Aorta (tissue), 5 donors: ENCODE measurements around the gene CHN2. TPM values are rescaled to one million over a fixed set of nuclear protein-coding genes. Genes with fewer than 3 reads are reported as not detected.

Source experiments
- ATAC-seq: fragments of 200-7000 bp; cut with Tn5 transposase; one replicate; pipeline ENCODE4 v1.9.1; 2022; ENCODE audit warnings: moderate library complexity; ENCODE audit not compliant: low FRiP score
- DNase-seq, 2 donors: peaks; one replicate each; pipeline ENCODE4 v3.0.0-alpha.2; 2020
- H3K27ac ChIP-seq, 2 donors: one replicate each; pipeline ENCODE4 v1.5.1; 2013; ENCODE audit warnings: low read length in 2 of 2, mild to moderate bottlenecking in 2 of 2, moderate library complexity in 2 of 2, control low read depth in 1 of 2, inconsistent platforms in 1 of 2, low read depth in 1 of 2
- H3K27me3 ChIP-seq, 2 donors: one replicate each; pipeline ENCODE4 v1.6.1; 2013; ENCODE audit warnings: control low read depth in 1 of 2, low read length in 1 of 2, mild to moderate bottlenecking in 1 of 2, moderate library complexity in 1 of 2; ENCODE audit not compliant: insufficient read depth in 2 of 2, control insufficient read depth in 1 of 2
- H3K36me3 ChIP-seq, 2 donors: one replicate each; pipeline ENCODE4 v1.6.1; 2013; ENCODE audit warnings: control low read depth in 1 of 2, low read length in 1 of 2, mild to moderate bottlenecking in 1 of 2; ENCODE audit not compliant: insufficient read depth in 2 of 2, control insufficient read depth in 1 of 2
- H3K4me1 ChIP-seq, 2 donors: one replicate each; pipeline ENCODE4 v1.6.1; 2013; ENCODE audit warnings: low read length in 2 of 2, control low read depth in 1 of 2, mild to moderate bottlenecking in 1 of 2, moderate library complexity in 1 of 2; ENCODE audit not compliant: insufficient read depth in 2 of 2, control insufficient read depth in 1 of 2
- H3K4me3 ChIP-seq, 2 donors: one replicate each; pipeline ENCODE4 v1.5.1; 2013; ENCODE audit warnings: low read length in 2 of 2, control low read depth in 1 of 2, mild to moderate bottlenecking in 1 of 2
- H3K9me3 ChIP-seq: one replicate; pipeline ENCODE4 v1.6.1; 2013; ENCODE audit warnings: mild to moderate bottlenecking, low read length; ENCODE audit not compliant: control insufficient read depth
- WGBS, 2 donors: extraction: QIAGEN DNeasy Blood & Tissue Kit; methylation state at CpG; one replicate each; pipeline ENCODE4 v1.1.7; 2013; 5-methylcytosine and 5-hydroxymethylcytosine counted together
- intact Hi-C, 2 donors: fragments of 100-400 bp; cut with DNase I; formaldehyde crosslinking; loops; one replicate each; pipeline versions ENCODE4 v1.14.2 to v1.15.0; 2022
- polyA plus RNA-seq, 2 donors: library from polyadenylated mRNA; stranded (reverse); fragments of 200-250 nt; gene quantifications; one replicate each; pipeline ENCODE4 v1.2.3, GENCODE V29; 2013
- total RNA-seq, 2 donors: library from RNA; stranded (reverse); fragmentation: NEBNext Ultra II Directional; extraction: Animal tissue kit (Norgen Biotek cat#: 25700); gene quantifications; one replicate each; pipeline ENCODE4 v1.2.1, GENCODE V29; 2021
- donor health status: healthy with polysubstance abuse.
- donor health status: Bipolar disorder and iron deficiency.
- donor health status: DM: no; HTN: no; CAD: no.
- donor health status: DM: no; HTN: no; CAD: no.
- donor health status: DM: yes; HTN: yes; CAD: no.

The CHN2 gene
- total and polyA plus RNA-seq, 4 donors, result 0.61 to 23.2 (median 14.8) TPM

DNA sequence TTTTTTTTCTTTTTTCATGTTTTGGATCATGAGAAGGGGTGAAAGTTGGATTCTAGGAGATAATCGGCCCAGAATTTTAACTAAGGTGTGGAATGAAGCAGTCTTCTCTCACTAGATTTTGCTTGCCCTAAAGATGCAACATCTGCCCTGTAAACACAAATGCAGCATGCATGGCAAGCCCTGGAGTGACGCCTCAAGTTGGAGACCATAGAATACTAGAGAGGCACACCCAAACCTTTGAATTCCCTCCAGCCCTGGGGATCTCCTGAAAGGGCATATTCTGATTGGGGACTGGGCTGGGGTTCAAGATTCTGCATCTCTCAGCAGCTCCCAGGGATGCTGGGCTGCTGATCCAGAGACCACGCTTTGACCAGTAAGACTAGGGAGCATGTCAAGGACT, 241.3 kb downstream of the CHN2 start:
- ATAC-seq, result no peak
- Histone ChIP-seq H3K27ac (no peak overlapping the region), H3K27me3 (no peaks in the 10 kb centered on the region), H3K4me3 (no peak overlapping the region), H3K4me1 (no peaks in the 10 kb centered on the region), H3K9me3 (no peaks in the 10 kb centered on the region), H3K36me3 (no peaks in the 10 kb centered on the region)
- DNase-seq, result no peak
- 93 to 99% methylated on average over 3 of the region's 3 CpGs for WGBS, 2 donors
- intact Hi-C loops, result no loop called here

DNA sequence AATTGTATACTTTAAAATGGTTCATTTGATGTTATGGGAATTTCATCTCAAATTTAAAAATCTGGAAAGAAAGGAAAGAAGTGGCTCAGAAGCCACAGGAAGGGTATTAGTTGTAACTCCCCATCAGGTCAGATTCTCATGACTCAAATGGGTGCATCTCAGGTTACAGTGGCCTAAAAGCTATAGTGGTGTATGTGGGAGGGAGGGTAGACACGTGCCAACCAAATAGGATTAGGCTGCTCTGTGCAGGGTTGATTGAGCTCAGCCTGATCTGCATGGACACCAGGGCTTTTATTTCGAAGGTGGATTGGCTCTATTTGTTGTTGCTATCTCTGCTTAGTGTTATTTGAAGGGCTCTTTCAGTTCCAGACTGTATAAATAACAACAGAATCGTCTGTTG, 247.6 kb downstream of the CHN2 start:
- Histone ChIP-seq H3K27ac (no peak overlapping the region), H3K27me3 (no peaks in the 10 kb centered on the region), H3K4me1 (no peaks in the 10 kb centered on the region), H3K36me3 (no peaks in the 10 kb centered on the region), H3K9me3 (no peaks in the 10 kb centered on the region), H3K4me3 (no peak overlapping the region)
- 36 to 54% methylated on average over 3 of the region's 3 CpGs for WGBS, 2 donors
- intact Hi-C loops, result no loop called here
- ATAC-seq (no peak), DNase-seq (no peak)

DNA sequence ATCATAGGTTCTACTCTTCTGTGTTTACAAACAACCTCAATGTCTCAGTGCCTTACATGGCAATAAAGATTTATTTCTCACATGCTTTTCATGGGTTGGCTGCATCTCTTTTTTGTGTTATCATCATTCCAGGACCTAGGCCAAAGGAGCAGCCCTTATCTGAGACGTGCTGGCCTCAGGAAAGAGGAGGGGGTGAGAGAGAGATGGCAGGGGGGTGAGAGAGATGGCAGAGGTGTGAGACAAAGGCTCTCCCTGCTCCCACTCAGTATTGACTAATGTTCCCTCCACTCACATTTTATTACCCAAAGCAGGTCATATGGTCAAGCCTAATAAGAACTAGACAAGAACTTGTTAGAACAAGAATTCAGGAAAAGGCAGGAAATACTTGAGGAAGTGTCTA, 249.0 kb downstream of the CHN2 start:
- H3K27ac ChIP-seq, result no peak overlapping the region
- no peaks in the 10 kb centered on the region for H3K9me3 ChIP-seq
- no peak for DNase-seq
- H3K36me3 ChIP-seq, result no peaks in the 10 kb centered on the region
- H3K4me1 ChIP-seq, result no peaks in the 10 kb centered on the region
- ATAC-seq, result no peak
- no peak overlapping the region for H3K4me3 ChIP-seq
- 60 to 74% methylated on average over 1 of the region's 1 CpG for WGBS, 2 donors
- H3K27me3 ChIP-seq, result no peaks in the 10 kb centered on the region
- intact Hi-C loops, result no loop called here

DNA sequence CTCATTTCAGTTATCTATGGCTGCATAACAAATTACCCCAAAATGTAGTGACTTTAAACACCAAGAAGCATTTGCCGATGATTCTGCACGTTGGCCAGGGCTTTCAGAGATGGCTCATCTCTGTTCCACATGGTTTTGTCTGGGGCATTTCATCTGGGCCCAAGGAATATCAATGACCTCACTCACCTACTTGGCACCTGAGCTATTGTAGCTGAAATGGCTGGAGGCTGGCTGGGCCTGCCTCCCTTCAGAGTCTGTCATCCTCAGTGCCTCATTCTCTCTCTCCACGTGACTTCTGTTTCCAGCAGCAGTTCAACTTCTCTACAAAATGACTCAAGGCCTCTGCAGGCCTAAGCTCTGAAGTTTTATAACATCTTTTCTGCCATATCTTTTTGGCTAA, 249.7 kb downstream of the CHN2 start:
- 90 to 96% methylated on average over 3 of the region's 3 CpGs for WGBS, 2 donors

DNA sequence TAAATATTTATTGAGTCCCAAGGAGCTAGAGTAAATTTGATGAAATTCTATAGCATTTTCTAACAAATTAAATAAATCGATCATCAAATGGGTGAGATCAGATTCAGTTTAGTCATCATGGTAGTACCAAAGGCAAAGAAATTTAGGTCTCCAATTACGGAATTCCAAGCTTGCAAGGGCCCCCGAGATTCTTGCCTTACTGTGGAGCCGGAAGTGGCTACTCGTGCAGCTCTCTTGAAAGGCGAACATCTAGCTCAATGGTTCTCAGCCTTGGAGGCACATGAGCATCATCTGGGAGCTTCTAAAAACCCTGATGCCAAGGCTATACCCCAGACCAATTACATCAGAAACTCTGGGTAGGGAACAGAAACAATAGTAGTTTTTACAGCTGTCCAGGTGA, 251.2 kb downstream of the CHN2 start:
- no peak for ATAC-seq
- no peaks in the 10 kb centered on the region for H3K9me3 ChIP-seq
- no peak overlapping the region for H3K4me3 ChIP-seq
- H3K36me3 ChIP-seq, result no peaks in the 10 kb centered on the region
- intact Hi-C loops, result no loop called here
- H3K4me1 ChIP-seq, result no peaks in the 10 kb centered on the region
- no peaks in the 10 kb centered on the region for H3K27me3 ChIP-seq
- no peak overlapping the region for H3K27ac ChIP-seq
- 72 to 80% methylated on average over 6 of the region's 6 CpGs for WGBS, 2 donors
- no peak for DNase-seq

More for the DNA sequence above, 249.7 kb downstream of the CHN2 start:
- no peak for ATAC-seq
- no peak overlapping the region for H3K4me3 ChIP-seq
- no peaks in the 10 kb centered on the region for H3K27me3 ChIP-seq
- H3K9me3 ChIP-seq, result no peaks in the 10 kb centered on the region
- intact Hi-C loops, result no loop called here
- H3K27ac ChIP-seq, result no peak overlapping the region
- H3K4me1 ChIP-seq, result no peaks in the 10 kb centered on the region
- DNase-seq, result no peak
- no peaks in the 10 kb centered on the region for H3K36me3 ChIP-seq

DNA sequence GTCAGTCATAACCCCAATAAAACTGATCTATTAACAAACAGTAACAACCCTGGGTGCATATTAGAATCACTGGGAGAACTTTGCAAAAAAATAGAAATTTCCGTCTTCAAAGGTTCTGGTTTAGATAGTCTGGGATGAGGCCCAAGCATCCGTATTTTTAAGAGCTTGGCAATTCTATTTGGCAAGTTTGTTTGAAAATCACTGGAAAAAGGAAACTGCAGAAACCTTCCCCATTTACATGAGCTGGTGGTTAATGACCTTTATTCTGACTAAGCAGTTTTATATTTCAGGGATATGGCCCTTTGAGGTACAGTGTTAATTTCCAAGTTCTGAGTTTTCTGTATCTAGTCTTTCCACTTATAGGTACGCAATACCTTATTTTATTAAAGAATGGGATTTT, 253.3 kb downstream of the CHN2 start:
- intact Hi-C loops, result no loop called here
- Histone ChIP-seq H3K27me3 (no peaks in the 10 kb centered on the region), H3K4me3 (no peak overlapping the region), H3K36me3 (no peaks in the 10 kb centered on the region), H3K9me3 (no peaks in the 10 kb centered on the region), H3K27ac (no peak overlapping the region), H3K4me1 (no peaks in the 10 kb centered on the region)
- DNase-seq (no peak), ATAC-seq (no peak)
- 39 to 47% methylated on average over 3 of the region's 3 CpGs for WGBS, 2 donors

DNA sequence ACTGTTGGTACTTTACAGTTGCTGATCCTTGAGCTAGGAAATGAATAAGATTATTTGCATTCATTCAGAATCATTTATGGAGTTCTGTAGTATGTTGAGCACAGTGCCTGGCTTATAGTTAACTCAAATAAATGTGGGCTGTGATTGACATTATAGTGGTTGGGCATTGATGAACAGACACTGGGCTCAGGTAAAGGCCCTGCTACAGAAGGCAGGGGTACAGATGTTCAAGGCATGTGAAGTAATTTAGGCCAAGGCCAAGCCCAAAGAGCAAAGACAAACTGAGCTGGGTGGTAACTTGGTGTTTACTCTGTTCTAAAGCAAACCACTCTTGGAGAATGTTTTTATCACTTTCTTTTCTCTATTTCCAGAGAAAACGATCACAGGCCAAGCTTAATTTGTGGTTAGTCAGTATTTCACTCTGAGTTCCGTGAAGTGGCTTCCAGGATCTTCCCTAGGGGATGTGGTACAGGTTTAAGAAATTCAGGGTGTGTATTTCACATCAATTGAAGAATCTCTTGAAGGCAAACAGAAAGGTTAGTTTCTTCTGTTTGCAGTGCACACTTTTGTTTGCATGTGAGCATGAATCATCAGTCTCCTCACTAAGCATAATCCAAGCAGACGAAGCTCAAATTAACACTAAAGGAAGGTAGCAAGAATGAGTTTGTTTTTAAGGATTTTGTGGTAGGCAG, 255.1 kb downstream of the CHN2 start:
- no peaks in the 10 kb centered on the region for H3K36me3 ChIP-seq
- 81 to 82% methylated on average over 3 of the region's 3 CpGs for WGBS, 2 donors
- H3K9me3 ChIP-seq, result no peaks in the 10 kb centered on the region
- H3K27me3 ChIP-seq, result no peaks in the 10 kb centered on the region
- H3K4me3 ChIP-seq, result no peak overlapping the region
- intact Hi-C loops, result no loop called here
- DNase-seq (no peak), ATAC-seq (no peak)
- no peak overlapping the region for H3K27ac ChIP-seq
- H3K4me1 ChIP-seq, result peaks cover 0 to 1% of the 10 kb centered on the region in 2 donors

DNA sequence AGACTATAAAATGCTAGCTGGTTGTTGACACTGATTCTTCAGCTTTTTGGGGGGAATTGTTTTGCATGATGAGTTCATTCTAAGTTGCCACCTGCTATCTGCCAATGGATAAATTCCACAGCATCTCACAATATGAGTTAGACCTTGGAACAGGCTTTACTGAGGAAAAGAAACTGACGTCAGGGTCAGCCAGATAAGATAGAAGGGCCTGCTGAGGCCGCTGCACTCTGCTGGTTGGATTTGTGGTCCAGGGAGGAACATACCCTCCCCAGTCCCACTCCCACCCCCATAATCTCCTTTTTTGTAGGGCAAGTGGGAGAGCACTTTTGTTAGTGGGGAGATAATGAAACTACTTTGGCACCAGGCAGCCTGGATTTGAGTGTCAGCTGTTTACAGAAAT, 258.4 kb downstream of the CHN2 start:
- intact Hi-C loops, result no loop called here
- Histone ChIP-seq H3K27ac (no peak overlapping the region), H3K9me3 (no peaks in the 10 kb centered on the region), H3K36me3 (no peaks in the 10 kb centered on the region), H3K27me3 (no peaks in the 10 kb centered on the region), H3K4me3 (no peak overlapping the region), H3K4me1 (peaks cover 0 to 1% of the 10 kb centered on the region in 2 donors)
- ATAC-seq, result no peak
- 65 to 68% methylated on average over 2 of the region's 2 CpGs for WGBS, 2 donors
- DNase-seq, result no peak

DNA sequence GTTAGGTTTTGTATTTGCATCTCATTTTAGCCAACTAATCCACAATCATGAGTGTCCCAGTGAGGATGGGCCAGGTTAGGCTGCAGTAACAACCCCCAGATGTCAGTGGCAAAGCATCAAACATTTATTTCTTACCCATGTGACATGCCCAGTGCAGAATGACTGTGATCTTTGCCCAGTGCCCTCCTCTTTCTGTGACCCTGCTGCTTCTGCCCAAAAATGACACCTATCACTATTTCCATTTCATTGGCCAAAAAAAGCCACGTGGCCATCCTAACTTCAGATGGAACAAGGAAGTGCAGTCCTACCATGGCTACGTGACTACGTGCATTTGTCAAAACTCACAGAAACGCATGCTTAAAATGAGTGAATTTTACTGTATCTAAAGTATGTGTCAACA, 259.9 kb downstream of the CHN2 start:
- intact Hi-C loops, result no loop called here
- 86 to 89% methylated on average over 4 of the region's 4 CpGs for WGBS, 2 donors
- H3K4me3 ChIP-seq, result no peak overlapping the region
- no peak overlapping the region for H3K27ac ChIP-seq
- DNase-seq (no peak), ATAC-seq (no peak)
- H3K27me3 ChIP-seq, result no peaks in the 10 kb centered on the region
- no peaks in the 10 kb centered on the region for H3K36me3 ChIP-seq
- H3K9me3 ChIP-seq, result no peaks in the 10 kb centered on the region
- H3K4me1 ChIP-seq, result peaks cover 0 to 1% of the 10 kb centered on the region in 2 donors
